ENCODE measurements around the gene PFKL.

DNA sequence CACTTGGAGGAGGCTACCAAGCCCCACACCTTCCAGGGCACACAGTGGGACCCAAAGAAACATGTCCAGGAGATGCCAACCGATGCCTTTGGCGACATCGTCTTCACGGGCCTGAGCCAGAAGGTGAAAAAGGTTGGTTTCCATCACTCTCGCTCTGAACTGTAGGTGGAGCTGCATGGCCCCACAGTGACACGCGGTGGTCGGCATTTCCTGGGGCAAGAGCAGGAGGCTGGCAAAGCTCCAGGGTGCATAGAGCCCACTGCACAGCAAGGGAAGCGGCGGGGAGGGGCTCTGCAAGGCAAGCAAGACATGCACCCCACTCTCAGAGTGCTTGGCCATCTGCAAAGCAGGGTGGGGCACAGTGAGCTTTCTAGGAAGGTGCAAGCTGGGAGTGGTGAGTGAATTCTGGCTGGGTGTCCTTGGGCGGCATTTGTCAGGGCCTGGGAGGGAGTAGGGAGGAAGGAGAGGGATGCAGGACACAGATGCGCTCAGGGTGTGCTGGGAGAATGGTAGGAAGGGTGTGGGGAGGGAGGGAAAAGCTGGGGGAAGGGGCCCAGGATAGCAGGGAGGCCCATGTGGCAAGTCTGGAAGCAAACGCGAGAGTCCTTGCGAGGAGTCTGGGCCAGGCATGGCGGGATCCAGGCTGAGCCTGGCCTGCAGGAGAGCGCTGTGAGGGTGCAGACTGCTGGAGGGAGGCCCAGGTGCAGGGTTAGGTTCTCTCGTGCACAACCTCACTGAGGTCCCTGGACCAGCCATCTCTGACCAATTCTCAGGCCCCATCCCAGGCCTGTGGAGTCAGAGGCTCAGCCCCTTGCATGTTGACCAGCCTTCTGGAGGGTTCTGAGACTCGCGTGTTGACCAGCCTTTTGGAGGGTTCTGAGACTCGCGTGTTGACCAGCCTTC, 64.5 kb downstream of the PFKL start:
- TF ChIP-seq, protein P1, sequence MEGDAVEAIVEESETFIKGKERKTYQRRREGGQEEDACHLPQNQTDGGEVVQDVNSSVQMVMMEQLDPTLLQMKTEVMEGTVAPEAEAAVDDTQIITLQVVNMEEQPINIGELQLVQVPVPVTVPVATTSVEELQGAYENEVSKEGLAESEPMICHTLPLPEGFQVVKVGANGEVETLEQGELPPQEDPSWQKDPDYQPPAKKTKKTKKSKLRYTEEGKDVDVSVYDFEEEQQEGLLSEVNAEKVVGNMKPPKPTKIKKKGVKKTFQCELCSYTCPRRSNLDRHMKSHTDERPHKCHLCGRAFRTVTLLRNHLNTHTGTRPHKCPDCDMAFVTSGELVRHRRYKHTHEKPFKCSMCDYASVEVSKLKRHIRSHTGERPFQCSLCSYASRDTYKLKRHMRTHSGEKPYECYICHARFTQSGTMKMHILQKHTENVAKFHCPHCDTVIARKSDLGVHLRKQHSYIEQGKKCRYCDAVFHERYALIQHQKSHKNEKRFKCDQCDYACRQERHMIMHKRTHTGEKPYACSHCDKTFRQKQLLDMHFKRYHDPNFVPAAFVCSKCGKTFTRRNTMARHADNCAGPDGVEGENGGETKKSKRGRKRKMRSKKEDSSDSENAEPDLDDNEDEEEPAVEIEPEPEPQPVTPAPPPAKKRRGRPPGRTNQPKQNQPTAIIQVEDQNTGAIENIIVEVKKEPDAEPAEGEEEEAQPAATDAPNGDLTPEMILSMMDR (IDR thresholded peaks at IDR 0.05 in 4 of 5, conservative IDR thresholded peaks at IDR 0.05 in 1 of 5): no peak
- TF ChIP-seq POLR2A (IDR thresholded peaks at IDR 0.05): no peak

Data from gastrocnemius medialis (tissue), 4 donors.